GM23248 (cell line): ENCODE measurements around the gene HLCS.

Experiments used
- EZH2 ChIP-seq: fragments of 200-600 bp; sonication (generic); IDR thresholded peaks from 2 replicates; pipeline ENCODE4 v1.6.1; 2018; ENCODE audit warnings: antibody characterized with exemption, mild to moderate bottlenecking; ENCODE audit not compliant: insufficient read depth, poor library complexity, severe bottlenecking
- EZH2phosphoT487 ChIP-seq: fragments of 200-600 bp; sonication (generic); IDR thresholded peaks from 2 replicates; pipeline ENCODE4 v1.6.1; 2018; ENCODE audit warnings: antibody characterized with exemption, moderate library complexity, mild to moderate bottlenecking, low read depth; ENCODE audit not compliant: insufficient read depth

GRCh38 chr21:36946949-36947356 is 19.5 kb downstream of the HLCS start:
- TF ChIP-seq EZH2, result no peak
- TF ChIP-seq EZH2phosphoT487, result no peak
